Esophagus (tissue), 2 donors: ENCODE results near the gene BAG3. TPM values are rescaled to one million over a fixed set of nuclear protein-coding genes. Genes with fewer than 3 reads are reported as not detected.

Experiments used
- H3K27ac ChIP-seq, 2 donors: one replicate each; pipeline ENCODE4 v1.5.1; 2013; ENCODE audit warnings: low read depth in 2 of 2, mild to moderate bottlenecking in 2 of 2, inconsistent platforms in 1 of 2, low read length in 1 of 2, moderate library complexity in 1 of 2
- H3K27me3 ChIP-seq, 2 donors: one replicate each; pipeline ENCODE4 v1.6.1; 2013; ENCODE audit warnings: low read length in 2 of 2, control low read depth in 1 of 2, mild to moderate bottlenecking in 1 of 2; ENCODE audit not compliant: insufficient read depth in 2 of 2, control insufficient read depth in 1 of 2
- H3K36me3 ChIP-seq, 2 donors: one replicate each; pipeline ENCODE4 v1.6.1; 2013; ENCODE audit warnings: low read length in 1 of 2; ENCODE audit not compliant: control insufficient read depth in 2 of 2, insufficient read depth in 2 of 2
- H3K4me1 ChIP-seq, 2 donors: one replicate each; pipeline ENCODE4 v1.6.1; 2013; ENCODE audit warnings: low read length in 1 of 2; ENCODE audit not compliant: control insufficient read depth in 2 of 2, insufficient read depth in 2 of 2
- H3K4me3 ChIP-seq, 2 donors: one replicate each; pipeline ENCODE4 v1.5.1; 2013; ENCODE audit warnings: low read length in 2 of 2, mild to moderate bottlenecking in 2 of 2, low read depth in 1 of 2, moderate library complexity in 1 of 2
- H3K9me3 ChIP-seq, 2 donors: one replicate each; pipeline ENCODE4 v1.6.1; 2013; ENCODE audit warnings: mild to moderate bottlenecking in 2 of 2, low read depth in 1 of 2, low read length in 1 of 2, moderate library complexity in 1 of 2; ENCODE audit not compliant: control insufficient read depth in 2 of 2, insufficient read depth in 1 of 2
- WGBS, 2 donors: extraction: QIAGEN DNeasy Blood & Tissue Kit; methylation state at CpG; one replicate each; pipeline ENCODE4 v1.1.7; 2013; 5-methylcytosine and 5-hydroxymethylcytosine counted together
- polyA plus RNA-seq, 2 donors: library from polyadenylated mRNA; stranded (reverse); fragments of 200-250 nt; gene quantifications; one replicate each; pipeline ENCODE4 v1.2.3, GENCODE V29; 2013
- donor health status: healthy with polysubstance abuse.
- donor health status: Bipolar disorder and iron deficiency.

Gene BAG3
- polyA plus RNA-seq, 2 donors: 39.4 to 57.2 TPM

- WGBS, 2 donors: 71 to 73% methylated on average over 18 of the region's 18 CpGs
Measured at GRCh38 chr10:119669975-119670640, 18.9 kb downstream of the BAG3 start.

GRCh38 chr10:119670717-119671116, 19.5 kb downstream of the BAG3 start:
- H3K36me3 ChIP-seq: peaks cover 20 to 38% of the 10 kb centered on the region in 2 donors
- WGBS, 2 donors: 50 to 57% methylated on average over 3 of the region's 3 CpGs
- peaks cover 8 to 31% of the 10 kb centered on the region in 2 donors for H3K4me1 ChIP-seq
- no peak overlapping the region for H3K4me3 ChIP-seq
- no peak overlapping the region for H3K27ac ChIP-seq
- no peaks in the 10 kb centered on the region for H3K27me3 ChIP-seq
- no peaks in the 10 kb centered on the region for H3K9me3 ChIP-seq

More at GRCh38 chr10:119669975-119670640, 18.9 kb downstream of the BAG3 start:
- H3K27me3 ChIP-seq: no peaks in the 10 kb centered on the region
- peak overlapping the region in 1 of 2 donors; percentile 21 for H3K27ac ChIP-seq
- no peaks in the 10 kb centered on the region for H3K9me3 ChIP-seq
- H3K4me1 ChIP-seq: peaks cover 8 to 31% of the 10 kb centered on the region in 2 donors
- peaks cover 20 to 36% of the 10 kb centered on the region in 2 donors for H3K36me3 ChIP-seq
- H3K4me3 ChIP-seq: peak overlapping the region in 1 of 2 donors; percentile 1

- WGBS, 2 donors: 70% methylated on average over 4 of the region's 4 CpGs
- Histone ChIP-seq H3K4me1 (peaks cover 8 to 29% of the 10 kb centered on the region in 2 donors), H3K9me3 (no peaks in the 10 kb centered on the region), H3K4me3 (no peak overlapping the region), H3K27me3 (no peaks in the 10 kb centered on the region), H3K27ac (no peak overlapping the region), H3K36me3 (peaks cover 20 to 34% of the 10 kb centered on the region in 2 donors)
Measured at GRCh38 chr10:119671381-119671780, 20.2 kb downstream of the BAG3 start.

GRCh38 chr10:119672291-119672690, 21.1 kb downstream of the BAG3 start:
- WGBS, 2 donors: 91 to 93% methylated on average over 23 of the region's 23 CpGs
- Histone ChIP-seq H3K4me1 (peaks cover 8 to 29% of the 10 kb centered on the region in 2 donors), H3K4me3 (no peak overlapping the region), H3K27ac (no peak overlapping the region), H3K9me3 (no peaks in the 10 kb centered on the region), H3K27me3 (no peaks in the 10 kb centered on the region), H3K36me3 (peaks cover 20 to 43% of the 10 kb centered on the region in 2 donors)

- peaks cover 20 to 49% of the 10 kb centered on the region in 2 donors for H3K36me3 ChIP-seq
- WGBS, 2 donors: 75 to 81% methylated on average over 4 of the region's 4 CpGs
Measured at GRCh38 chr10:119673271-119673670, 22.1 kb downstream of the BAG3 start.

GRCh38 chr10:119675483-119676170, 24.4 kb downstream of the BAG3 start:
- Histone ChIP-seq H3K27me3 (no peaks in the 10 kb centered on the region), H3K4me1 (peaks cover 2 to 7% of the 10 kb centered on the region in 2 donors), H3K9me3 (no peaks in the 10 kb centered on the region), H3K4me3 (no peak overlapping the region), H3K27ac (peak overlapping the region in 1 of 2 donors; percentile 37), H3K36me3 (peaks cover 16 to 42% of the 10 kb centered on the region in 2 donors)
- WGBS, 2 donors: 58 to 79% methylated on average over 9 of the region's 9 CpGs

More at GRCh38 chr10:119673271-119673670, 22.1 kb downstream of the BAG3 start:
- no peaks in the 10 kb centered on the region for H3K9me3 ChIP-seq
- peaks cover 2 to 20% of the 10 kb centered on the region in 2 donors for H3K4me1 ChIP-seq
- H3K4me3 ChIP-seq: no peak overlapping the region
- no peak overlapping the region for H3K27ac ChIP-seq
- H3K27me3 ChIP-seq: no peaks in the 10 kb centered on the region

GRCh38 chr10:119677126-119677525, 25.9 kb downstream of the BAG3 start:
- peaks cover 13 to 37% of the 10 kb centered on the region in 2 donors for H3K36me3 ChIP-seq
- WGBS, 2 donors: 85 to 89% methylated on average over 6 of the region's 6 CpGs

GRCh38 chr10:119677904-119678755, 26.9 kb downstream of the BAG3 start:
- no peak overlapping the region for H3K4me3 ChIP-seq
- H3K4me1 ChIP-seq: peaks cover 8 to 10% of the 10 kb centered on the region in 2 donors
- H3K36me3 ChIP-seq: peaks cover 4 to 27% of the 10 kb centered on the region in 2 donors
- 88 to 92% methylated on average over 13 of the region's 13 CpGs for WGBS, 2 donors
- peak overlapping the region; percentile 2 to 21 for H3K27ac ChIP-seq
- no peaks in the 10 kb centered on the region for H3K9me3 ChIP-seq
- no peaks in the 10 kb centered on the region for H3K27me3 ChIP-seq

More at GRCh38 chr10:119677126-119677525, 25.9 kb downstream of the BAG3 start:
- Histone ChIP-seq H3K4me3 (no peak overlapping the region), H3K9me3 (no peaks in the 10 kb centered on the region), H3K27me3 (no peaks in the 10 kb centered on the region), H3K27ac (peak overlapping the region in 1 of 2 donors; percentile 9), H3K4me1 (peaks cover 8 to 10% of the 10 kb centered on the region in 2 donors)

- Histone ChIP-seq H3K4me1 (peaks cover 8 to 13% of the 10 kb centered on the region in 2 donors), H3K27me3 (no peaks in the 10 kb centered on the region), H3K4me3 (no peak overlapping the region), H3K36me3 (peaks cover 0 to 21% of the 10 kb centered on the region in 2 donors), H3K27ac (peak overlapping the region; percentile 94), H3K9me3 (no peaks in the 10 kb centered on the region)
- 73 to 80% methylated on average over 7 of the region's 7 CpGs for WGBS, 2 donors
Measured at GRCh38 chr10:119679480-119679829, 28.3 kb downstream of the BAG3 start.
